ENCODE results near the gene CACNB4. TPM values are rescaled to one million over a fixed set of nuclear protein-coding genes. Genes with fewer than 3 reads are reported as not detected.
"Not testable (repeated sequence)": the region's sequence is repeated elsewhere in the genome, so short reads cannot be mapped to it uniquely, and the experiment has no call there.

CACNB4 gene
- total RNA-seq, 2 experiments from 2014 or later: 0.36 to 0.71 TPM

GRCh38 chr2:152012697-152013096, 86.1 kb downstream of the CACNB4 start:
- ATAC-seq (ENCODE audit: low read depth) (no peak), DNase-seq (no peak)
- Mint-ChIP-seq H3K27ac (no peak overlapping the region), H3K27me3 (peaks cover 7% of the 10 kb centered on the region), H3K4me1 (no peaks in the 10 kb centered on the region), H3K9me3 (no peaks in the 10 kb centered on the region), H3K4me3 (no peak overlapping the region), H3K36me3 (no peaks in the 10 kb centered on the region)
- POLR2A ChIA-PET: no interaction called here

- ATAC-seq (ENCODE audit: low read depth) (no peak), DNase-seq (no peak)
- POLR2A ChIA-PET: no interaction called here
- no peaks in the 10 kb centered on the region for H3K9me3 Mint-ChIP-seq
- no peak overlapping the region for H3K4me3 Mint-ChIP-seq
- no peaks in the 10 kb centered on the region for H3K36me3 Mint-ChIP-seq
- H3K4me1 Mint-ChIP-seq: no peaks in the 10 kb centered on the region
- H3K27ac Mint-ChIP-seq: no peak overlapping the region
- H3K27me3 Mint-ChIP-seq: peaks cover 12% of the 10 kb centered on the region
Observed at GRCh38 chr2:152011724-152012123, 87.1 kb downstream of the CACNB4 start.

- Mint-ChIP-seq H3K4me1 (peaks cover 6% of the 10 kb centered on the region), H3K36me3 (no peaks in the 10 kb centered on the region), H3K27me3 (peaks cover 16% of the 10 kb centered on the region), H3K9me3 (no peaks in the 10 kb centered on the region), H3K27ac (no peak overlapping the region), H3K4me3 (no peak overlapping the region)
- no peak for DNase-seq
- POLR2A ChIA-PET: no interaction called here
- ATAC-seq (ENCODE audit: low read depth): no peak
Observed at GRCh38 chr2:152005607-152006006, 93.2 kb downstream of the CACNB4 start.

DNA sequence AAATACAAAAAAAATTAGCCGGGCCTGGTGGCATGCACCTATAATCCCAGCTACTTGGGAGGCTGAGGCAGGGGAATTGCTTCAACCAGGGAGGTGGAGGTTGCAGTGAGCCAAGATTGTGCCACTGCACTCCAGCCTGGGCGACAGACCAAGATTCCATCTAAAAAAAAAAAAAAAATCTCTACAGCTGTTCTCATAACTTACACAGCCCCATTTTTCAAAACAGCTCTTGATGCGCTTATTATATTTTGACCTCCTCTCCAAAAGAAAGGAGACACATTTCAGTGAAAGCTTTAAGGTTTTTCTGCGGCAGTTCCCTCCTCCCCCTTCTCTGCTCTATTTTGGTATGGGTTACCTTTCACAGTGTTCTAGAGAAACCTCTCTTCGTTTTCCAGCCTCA, 95.6 kb downstream of the CACNB4 start:
- POLR2A ChIA-PET; H3K27ac Mint-ChIP-seq; H3K9me3 Mint-ChIP-seq; H3K36me3 Mint-ChIP-seq; DNase-seq; H3K4me1 Mint-ChIP-seq; ATAC-seq (ENCODE audit: low read depth); H3K4me3 Mint-ChIP-seq: not testable (repeated sequence)
- peaks cover 12% of the 10 kb centered on the region for H3K27me3 Mint-ChIP-seq

GRCh38 chr2:151999053-151999452, 99.8 kb downstream of the CACNB4 start:
- no peaks in the 10 kb centered on the region for H3K36me3 Mint-ChIP-seq
- H3K9me3 Mint-ChIP-seq: no peaks in the 10 kb centered on the region
- H3K27ac Mint-ChIP-seq: no peak overlapping the region
- POLR2A ChIA-PET: no interaction called here
- H3K27me3 Mint-ChIP-seq: peaks cover 4% of the 10 kb centered on the region
- ATAC-seq (ENCODE audit: low read depth): peak; percentile 66
- peak; percentile 43 for DNase-seq
- H3K4me3 Mint-ChIP-seq: no peak overlapping the region
- H3K4me1 Mint-ChIP-seq: peaks cover 2% of the 10 kb centered on the region

DNA sequence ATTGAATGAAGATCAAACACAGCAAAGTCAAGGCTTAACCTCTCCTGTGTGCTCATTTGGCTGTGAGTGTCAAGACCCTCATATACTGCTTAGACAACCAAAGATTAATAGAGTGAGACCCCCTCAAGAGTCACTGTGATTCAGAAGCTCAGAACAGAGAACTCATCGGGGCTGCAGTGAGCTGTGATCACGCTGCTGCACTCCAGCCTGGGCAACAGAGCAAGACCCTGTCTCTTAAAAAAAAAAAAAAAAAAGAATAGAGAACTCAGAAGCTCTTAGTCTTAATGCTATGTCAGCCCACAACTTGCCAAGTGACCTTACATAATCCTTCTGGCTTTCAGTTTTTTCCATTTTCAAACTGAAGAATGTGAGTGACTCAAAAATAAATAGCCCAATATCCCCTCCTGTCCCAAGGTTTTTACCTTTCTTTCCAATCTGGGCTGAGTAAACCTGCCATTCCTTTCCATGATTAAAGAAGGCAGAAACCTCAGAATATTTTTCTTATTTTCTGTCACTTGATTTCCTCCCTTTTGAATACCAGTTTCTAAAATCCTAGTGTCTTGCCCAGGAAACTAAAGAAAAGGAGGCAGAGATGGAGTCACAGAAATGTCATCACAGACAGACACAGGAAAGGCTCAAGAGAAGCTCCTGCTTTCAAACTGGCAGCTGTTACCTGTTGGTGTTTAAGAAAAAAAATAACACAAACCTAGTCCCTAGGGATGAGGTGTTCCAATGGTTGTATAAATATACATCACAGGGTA, 102.4 kb downstream of the CACNB4 start:
- peaks cover 4% of the 10 kb centered on the region for H3K27me3 Mint-ChIP-seq
- peaks cover 1% of the 10 kb centered on the region for H3K9me3 Mint-ChIP-seq
- no peaks in the 10 kb centered on the region for H3K36me3 Mint-ChIP-seq
- POLR2A ChIA-PET: no interaction called here
- H3K27ac Mint-ChIP-seq: no peak overlapping the region
- ATAC-seq (ENCODE audit: low read depth) (no peak), DNase-seq (no peak)
- H3K4me1 Mint-ChIP-seq: peaks cover 3% of the 10 kb centered on the region
- H3K4me3 Mint-ChIP-seq: no peak overlapping the region

DNA sequence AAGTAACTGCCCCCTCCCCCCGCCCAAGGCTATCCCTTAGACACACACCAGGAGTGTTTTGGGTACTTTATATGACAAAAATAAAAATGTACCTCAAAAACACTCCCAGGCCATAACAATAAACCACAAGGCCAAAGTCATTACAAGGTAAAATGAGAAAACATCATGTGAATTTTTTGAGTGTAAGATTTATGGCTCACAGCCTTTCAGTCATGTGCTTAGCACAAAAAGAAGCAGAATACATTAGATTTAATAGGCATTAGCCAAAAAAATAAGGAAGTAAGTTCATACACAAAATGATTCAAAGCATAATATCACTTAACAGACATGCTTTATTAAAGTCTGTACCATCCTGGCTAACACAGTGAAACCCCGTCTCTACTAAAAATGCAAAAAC, 103.7 kb downstream of the CACNB4 start:
- POLR2A ChIA-PET: no interaction called here

GRCh38 chr2:151994178-151994577, 104.7 kb downstream of the CACNB4 start:
- not testable (repeated sequence) for H3K36me3 Mint-ChIP-seq; H3K4me3 Mint-ChIP-seq; H3K9me3 Mint-ChIP-seq; H3K4me1 Mint-ChIP-seq; H3K27ac Mint-ChIP-seq; H3K27me3 Mint-ChIP-seq; DNase-seq; ATAC-seq (ENCODE audit: low read depth)
- POLR2A ChIA-PET: interaction anchor here (0.7 kb wide), 1 partner anchor 209 kb away, joined by 4 read pairs; no protein-coding TSS in a partner anchor

More for the DNA sequence above, 103.7 kb downstream of the CACNB4 start:
- Mint-ChIP-seq H3K27me3 (peaks cover 4% of the 10 kb centered on the region), H3K4me3 (no peak overlapping the region), H3K9me3 (peaks cover 1% of the 10 kb centered on the region), H3K36me3 (no peaks in the 10 kb centered on the region), H3K27ac (no peak overlapping the region), H3K4me1 (peaks cover 3% of the 10 kb centered on the region)
- DNase-seq: no peak
- ATAC-seq (ENCODE audit: low read depth): no peak

- peaks cover 1% of the 10 kb centered on the region for H3K9me3 Mint-ChIP-seq
- ATAC-seq (ENCODE audit: low read depth) (no peak), DNase-seq (no peak)
- H3K27ac Mint-ChIP-seq: no peak overlapping the region
- no peak overlapping the region for H3K4me3 Mint-ChIP-seq
- H3K27me3 Mint-ChIP-seq: no peaks in the 10 kb centered on the region
- peaks cover 1% of the 10 kb centered on the region for H3K4me1 Mint-ChIP-seq
- no peaks in the 10 kb centered on the region for H3K36me3 Mint-ChIP-seq
- POLR2A ChIA-PET: no interaction called here
Observed at GRCh38 chr2:151991010-151991409, 107.8 kb downstream of the CACNB4 start.

GRCh38 chr2:151989378-151989777, 109.5 kb downstream of the CACNB4 start:
- Mint-ChIP-seq H3K4me1 (peaks cover 1% of the 10 kb centered on the region), H3K27ac (no peak overlapping the region), H3K4me3 (no peak overlapping the region), H3K36me3 (no peaks in the 10 kb centered on the region), H3K27me3 (no peaks in the 10 kb centered on the region), H3K9me3 (peaks cover 1% of the 10 kb centered on the region)
- POLR2A ChIA-PET: no interaction called here
- ATAC-seq (ENCODE audit: low read depth) (no peak), DNase-seq (no peak)

- no peaks in the 10 kb centered on the region for H3K4me1 Mint-ChIP-seq
- ATAC-seq (ENCODE audit: low read depth): no peak
- no peak for DNase-seq
- POLR2A ChIA-PET: no interaction called here
- H3K27me3 Mint-ChIP-seq: no peaks in the 10 kb centered on the region
- no peaks in the 10 kb centered on the region for H3K36me3 Mint-ChIP-seq
- H3K4me3 Mint-ChIP-seq: no peak overlapping the region
- no peaks in the 10 kb centered on the region for H3K9me3 Mint-ChIP-seq
- no peak overlapping the region for H3K27ac Mint-ChIP-seq
Observed at GRCh38 chr2:151987484-151987883, 111.4 kb downstream of the CACNB4 start.

DNA sequence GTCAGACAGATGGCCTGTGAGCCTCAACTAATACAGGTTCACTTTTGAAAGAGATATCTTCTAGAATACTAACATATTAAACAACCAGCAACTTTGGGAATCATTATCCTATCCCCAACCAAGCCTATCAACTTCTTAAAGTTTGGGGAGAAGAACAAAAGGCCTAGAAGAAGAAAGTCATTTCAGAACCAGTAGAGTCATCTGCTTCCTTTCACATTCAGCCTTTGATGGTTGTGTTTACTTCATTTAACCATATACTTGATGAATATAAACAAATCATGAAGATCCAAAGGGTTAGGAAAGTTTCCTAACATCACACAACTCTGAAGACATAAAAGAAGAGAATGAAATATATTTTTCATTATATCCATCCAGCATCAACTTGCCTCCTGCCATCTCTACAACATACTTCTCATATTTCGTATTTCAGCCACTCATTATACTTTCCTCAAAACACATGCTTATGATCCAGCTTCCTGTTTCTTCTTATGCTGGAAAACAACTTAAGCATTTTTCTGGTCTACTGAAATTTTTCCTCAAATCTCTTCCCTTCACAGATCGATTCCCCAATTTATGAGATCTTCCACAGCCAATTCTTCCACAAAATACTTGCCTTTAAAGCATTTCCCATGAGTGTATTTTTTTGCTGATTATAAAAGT, 114.3 kb downstream of the CACNB4 start:
- Mint-ChIP-seq H3K36me3 (no peaks in the 10 kb centered on the region), H3K4me3 (no peak overlapping the region), H3K27me3 (no peaks in the 10 kb centered on the region), H3K4me1 (no peaks in the 10 kb centered on the region), H3K9me3 (peaks cover 2% of the 10 kb centered on the region), H3K27ac (no peak overlapping the region)
- POLR2A ChIA-PET: no interaction called here
- no peak for ATAC-seq (ENCODE audit: low read depth)
- no peak for DNase-seq

- H3K36me3 Mint-ChIP-seq: no peaks in the 10 kb centered on the region
- no peak for ATAC-seq (ENCODE audit: low read depth)
- POLR2A ChIA-PET: no interaction called here
- no peaks in the 10 kb centered on the region for H3K4me1 Mint-ChIP-seq
- no peaks in the 10 kb centered on the region for H3K27me3 Mint-ChIP-seq
- no peak for DNase-seq
- no peak overlapping the region for H3K27ac Mint-ChIP-seq
- no peak overlapping the region for H3K4me3 Mint-ChIP-seq
- peaks cover 2% of the 10 kb centered on the region for H3K9me3 Mint-ChIP-seq
Observed at GRCh38 chr2:151983221-151983620, 115.6 kb downstream of the CACNB4 start.

DNA sequence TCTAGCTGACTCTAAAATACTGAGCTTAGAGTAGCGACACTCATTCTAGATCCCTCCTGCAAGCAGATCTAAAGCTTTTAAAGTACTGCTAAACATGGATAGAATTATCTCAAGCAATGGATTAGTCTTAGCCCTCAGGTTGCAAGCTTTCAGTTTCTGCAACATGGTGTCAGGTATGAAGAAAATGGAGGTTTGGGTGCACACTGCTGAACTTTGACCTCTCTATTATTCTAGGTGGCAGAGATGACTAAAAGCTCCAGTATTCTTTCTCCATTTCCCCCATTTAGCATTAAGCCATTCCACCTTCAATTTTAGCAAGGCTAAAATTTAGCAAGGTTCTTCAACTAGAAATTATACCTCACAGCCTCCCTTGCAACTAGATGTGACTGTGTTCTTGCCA, 117.0 kb downstream of the CACNB4 start:
- Mint-ChIP-seq H3K4me1 (peaks cover 4% of the 10 kb centered on the region), H3K4me3 (no peak overlapping the region), H3K36me3 (no peaks in the 10 kb centered on the region), H3K9me3 (peaks cover 2% of the 10 kb centered on the region), H3K27me3 (no peaks in the 10 kb centered on the region), H3K27ac (no peak overlapping the region)
- DNase-seq: no peak
- ATAC-seq (ENCODE audit: low read depth): no peak
- POLR2A ChIA-PET: no interaction called here

All from activated naive CD8-positive, alpha-beta T cell treated with anti-CD3 and anti-CD28 coated beads, Interleukin-2, amount 10 ng/mL, durations not matched to agents 7 days and 5 days (primary cell).